Body of pancreas (tissue), 4 donors: ENCODE results near the gene CRACR2B. TPM values are rescaled to one million over a fixed set of nuclear protein-coding genes. Genes with fewer than 3 reads are reported as not detected.

Experiments
- ATAC-seq: fragments of 150-250 bp; one replicate; pipeline ENCODE4 v1.9.1; 2016
- DNase-seq, 4 donors: peaks; one replicate each; pipeline ENCODE4 v3.0.0-alpha.2; 2019
- H3K27ac ChIP-seq, 4 donors: fragments of 200-600 bp; sonication (generic); 1 replicate in 3 of 4; 2 replicates in 1 of 4; pipeline versions ENCODE4 v1.5.1 to v1.6.1; 2016 to 2019; ENCODE audit warnings: mild to moderate bottlenecking in 1 of 4, mixed read lengths in 1 of 4, moderate library complexity in 1 of 4
- H3K27me3 ChIP-seq, 2 donors: fragments of 200-600 bp; sonication (generic); one replicate each; pipeline ENCODE4 v1.6.0; 2016; ENCODE audit warnings: mild to moderate bottlenecking in 1 of 2
- H3K36me3 ChIP-seq, 2 donors: fragments of 200-600 bp; sonication (generic); replicated peaks in 1 of 2; 2 replicates each; pipeline ENCODE4 v1.5.1; 2016; ENCODE audit warnings: low read depth in 2 of 2; ENCODE audit not compliant: insufficient read depth in 1 of 2
- H3K4me1 ChIP-seq: fragments of 200-600 bp; sonication (generic); one replicate; pipeline ENCODE4 v1.6.0; 2016
- H3K4me3 ChIP-seq, 2 donors: fragments of 200-600 bp; sonication (generic); 1 replicate in 1 of 2; 2 replicates in 1 of 2; pipeline ENCODE4 v1.5.1; 2016 to 2019
- H3K9me3 ChIP-seq, 3 donors: fragments of 200-600 bp; sonication (generic); 1 replicate in 2 of 3; 2 replicates in 1 of 3; pipeline ENCODE4 v1.5.1; 2016
- CTCF ChIP-seq, 7 experiments: fragments of 450-650 bp in 4 of 7; fragments of 200-600 bp in 3 of 7; sonication (generic) in 3 of 7; IDR thresholded peaks; one replicate each; pipeline ENCODE4 v1.5.1; 2016 to 2019; ENCODE audit warnings: antibody characterized with exemption in 7 of 7
- POLR2A ChIP-seq, 3 donors: fragments of 450-650 bp; IDR thresholded peaks; one replicate each; pipeline ENCODE4 v1.6.1; 2016; ENCODE audit warnings: antibody characterized with exemption in 3 of 3, mild to moderate bottlenecking in 2 of 3
- WGBS, 2 donors: methylation state at CpG; one replicate each; pipeline ENCODE4 v1.1.5; 2017; 5-methylcytosine and 5-hydroxymethylcytosine counted together
- intact Hi-C: fragments of 100-400 bp; cut with DNase I; formaldehyde crosslinking; loops from one replicate; pipeline ENCODE4 v1.15.1; 2023
- total RNA-seq, 2 donors: library from RNA; depleted of rRNA; stranded (reverse); fragments of >200 nt; gene quantifications; one replicate each; pipeline ENCODE4 v1.1.0, GENCODE V29; 2016

Gene CRACR2B
- total RNA-seq, 2 donors from 2014 or later = 134 to 368 TPM

DNA sequence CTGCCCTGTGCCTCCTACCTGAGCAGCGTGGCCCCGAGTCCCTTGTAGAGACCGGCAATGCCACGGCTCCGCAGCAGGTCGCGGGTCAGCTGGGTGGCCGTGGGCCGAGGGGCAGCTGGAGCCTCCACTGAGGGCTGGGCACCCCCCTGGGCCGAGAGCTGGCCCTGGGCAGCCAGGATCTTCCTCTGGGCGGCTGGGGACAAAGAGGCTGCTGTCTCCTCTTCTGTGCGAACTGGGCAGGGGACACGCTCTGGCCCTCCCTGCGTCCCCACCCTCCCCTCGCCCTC is 35.2 kb upstream of the CRACR2B start:
- 93 to 96% methylated on average over 4 to 13 of the region's 15 CpGs for WGBS, 2 donors

DNA sequence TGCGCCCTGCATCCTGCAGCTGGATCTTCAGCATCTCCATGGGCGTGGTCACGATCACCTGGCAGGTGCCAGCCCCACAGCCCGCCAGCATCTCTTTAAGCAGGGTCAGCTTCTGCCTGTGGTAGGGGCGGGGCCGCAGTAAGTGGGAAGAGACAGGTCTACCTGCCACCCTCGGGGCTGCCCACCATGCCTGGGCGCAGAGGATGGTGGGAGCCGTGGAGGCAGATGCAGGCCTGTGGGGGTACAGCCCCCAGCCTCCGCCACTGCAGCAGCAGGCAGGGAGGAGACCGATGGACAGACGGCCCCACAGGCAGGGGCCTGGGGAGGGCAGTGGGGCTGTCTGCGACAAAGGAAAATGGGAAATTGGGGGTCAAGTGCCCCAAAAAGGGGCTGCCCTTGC is 34.8 kb upstream of the CRACR2B start:
- DNase-seq (no peak), ATAC-seq (no peak)
- H3K4me3 ChIP-seq = no peak overlapping the region
- peak overlapping the region in 2 of 4 donors; percentile 93 to 96 for H3K27ac ChIP-seq
- WGBS, 2 donors = 81% methylated on average over 11 of the region's 13 CpGs; no CpG with 5 or more reads in 1 of the 2 donors
- TF ChIP-seq POLR2A (IDR thresholded peaks at IDR 0.05) = no peak
- TF ChIP-seq CTCF (IDR thresholded peaks at IDR 0.05) = no peak
- H3K9me3 ChIP-seq = no peaks in the 10 kb centered on the region
- H3K36me3 ChIP-seq = peaks cover 0 to 5% of the 10 kb centered on the region in 2 donors
- peaks cover 53% of the 10 kb centered on the region for H3K4me1 ChIP-seq
- intact Hi-C loops = no loop called here
- no peaks in the 10 kb centered on the region for H3K27me3 ChIP-seq

More for the DNA sequence above, 35.2 kb upstream of the CRACR2B start:
- no peaks in the 10 kb centered on the region for H3K9me3 ChIP-seq
- TF ChIP-seq POLR2A (IDR thresholded peaks at IDR 0.05) = no peak
- no peak for TF ChIP-seq CTCF (IDR thresholded peaks at IDR 0.05)
- DNase-seq (no peak), ATAC-seq (no peak)
- H3K4me1 ChIP-seq = peaks cover 51% of the 10 kb centered on the region
- intact Hi-C loops = no loop called here
- H3K27ac ChIP-seq = no peak overlapping the region
- H3K27me3 ChIP-seq = no peaks in the 10 kb centered on the region
- peaks cover 0 to 5% of the 10 kb centered on the region in 2 donors for H3K36me3 ChIP-seq
- no peak overlapping the region for H3K4me3 ChIP-seq

GRCh38 chr11:793556-793955 is 34.2 kb upstream of the CRACR2B start:
- no peak overlapping the region for H3K4me3 ChIP-seq
- H3K4me1 ChIP-seq = peaks cover 58% of the 10 kb centered on the region
- no peak for TF ChIP-seq CTCF (IDR thresholded peaks at IDR 0.05)
- TF ChIP-seq POLR2A (IDR thresholded peaks at IDR 0.05) = peak; percentile 28 to 66 (median 50)
- peak; percentile 88 to 95 (median 92) for DNase-seq
- no peaks in the 10 kb centered on the region for H3K27me3 ChIP-seq
- ATAC-seq = peak; percentile 49
- no peaks in the 10 kb centered on the region for H3K9me3 ChIP-seq
- intact Hi-C loops = no loop called here
- peaks cover 0 to 5% of the 10 kb centered on the region in 2 donors for H3K36me3 ChIP-seq
- 34 to 53% methylated on average over 4 to 7 of the region's 7 CpGs for WGBS, 2 donors
- H3K27ac ChIP-seq = peak overlapping the region; percentile 93 to 98 (median 97)

DNA sequence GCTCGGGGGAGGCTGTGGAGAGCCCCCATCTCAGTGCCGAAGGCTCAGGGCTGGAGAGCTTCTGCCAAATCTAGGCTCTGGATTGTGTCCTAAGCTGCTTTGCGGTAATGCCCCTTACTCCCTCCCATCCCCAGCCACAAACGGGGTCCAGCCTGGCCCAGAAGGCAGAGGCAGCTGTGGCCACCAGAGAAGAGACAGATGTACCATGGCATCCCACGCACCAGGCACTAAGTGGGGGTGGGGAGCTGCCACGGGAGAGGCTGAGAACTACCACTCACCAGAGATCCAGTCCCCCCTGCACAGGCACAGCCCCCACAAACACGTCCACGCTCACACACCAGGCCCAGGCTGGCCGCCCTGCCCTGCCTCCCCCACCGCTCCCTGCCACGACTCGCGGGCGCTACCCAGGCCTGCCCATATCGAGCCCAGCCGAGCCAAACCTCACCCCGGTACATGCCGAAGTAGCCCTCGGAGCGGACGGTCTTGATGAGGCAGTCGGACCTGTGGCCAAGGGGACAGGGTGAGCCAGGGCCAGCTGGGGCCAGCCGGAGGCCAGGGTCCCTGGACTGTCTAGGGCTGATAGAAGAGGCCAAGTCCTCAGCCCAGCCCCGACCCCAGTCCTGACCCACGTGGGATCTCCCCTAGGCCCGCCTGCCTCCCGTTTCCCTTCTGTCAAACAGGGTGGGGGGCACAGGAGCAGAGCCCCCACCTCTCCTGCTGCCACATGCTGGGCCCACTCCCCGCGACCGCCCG is 33.5 kb upstream of the CRACR2B start:
- Histone ChIP-seq H3K9me3 (no peaks in the 10 kb centered on the region), H3K36me3 (peaks cover 0 to 5% of the 10 kb centered on the region in 2 donors), H3K4me3 (peak overlapping the region in 1 of 2 donors; percentile 3), H3K27ac (peak overlapping the region; percentile 93 to 98 (median 97)), H3K4me1 (peaks cover 59% of the 10 kb centered on the region), H3K27me3 (no peaks in the 10 kb centered on the region)
- WGBS, 2 donors = 46 to 61% methylated on average over 3 to 31 of the region's 31 CpGs
- ATAC-seq (no peak), DNase-seq (peak in 2 of 4 donors; percentile 44 to 51)
- TF ChIP-seq POLR2A (IDR thresholded peaks at IDR 0.05) = no peak
- intact Hi-C loops = no loop called here

DNA sequence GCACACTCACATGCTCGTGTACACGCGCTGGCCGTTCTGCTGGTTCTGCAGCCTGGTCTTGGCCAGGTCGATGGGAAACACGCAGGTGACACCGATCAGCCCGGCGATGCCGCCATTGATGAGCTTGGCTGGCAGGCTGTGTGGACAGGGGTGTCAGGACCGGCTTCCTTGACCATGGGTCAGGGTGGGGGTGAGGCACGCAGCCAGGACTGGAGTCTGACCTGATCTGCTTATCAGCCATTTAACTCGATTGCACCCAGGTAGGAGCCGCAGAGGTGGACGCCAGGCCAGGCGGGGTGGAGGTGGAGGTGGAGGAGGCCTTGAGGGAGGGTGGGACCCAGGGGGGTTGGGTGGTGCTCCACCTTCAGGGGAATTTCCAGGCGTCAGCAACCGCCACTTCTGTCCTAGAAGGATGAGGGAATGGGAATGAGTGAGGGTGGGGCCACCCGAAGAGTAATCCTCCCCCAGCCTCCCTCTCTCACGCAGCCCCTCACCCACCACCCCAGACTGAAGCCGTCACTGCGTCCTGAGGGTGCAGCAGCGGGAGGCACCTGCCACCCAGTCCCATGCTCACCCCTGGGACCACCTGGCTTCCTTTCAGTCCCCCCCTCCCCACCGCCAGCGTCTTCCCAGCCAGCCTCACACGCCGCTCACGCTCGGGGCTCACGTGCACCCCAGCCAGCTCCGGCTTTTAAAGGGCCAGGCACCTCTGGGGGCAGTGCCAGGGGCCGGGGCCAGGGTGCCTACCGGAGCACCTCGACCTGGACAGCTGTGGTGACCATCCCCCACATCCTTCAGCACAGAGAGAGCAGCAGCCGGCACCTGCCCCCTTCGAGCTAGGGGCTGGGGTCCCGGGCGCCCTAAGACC is 32.7 kb upstream of the CRACR2B start:
- Histone ChIP-seq H3K4me1 (peaks cover 59% of the 10 kb centered on the region), H3K27me3 (no peaks in the 10 kb centered on the region), H3K4me3 (peak overlapping the region; percentile 53 to 61), H3K36me3 (peaks cover 0 to 5% of the 10 kb centered on the region in 2 donors), H3K27ac (peak overlapping the region; percentile 93 to 98 (median 97)), H3K9me3 (no peaks in the 10 kb centered on the region)
- ATAC-seq = peak; percentile 55
- WGBS, 2 donors = 1 to 23% methylated on average over 14 to 38 of the region's 38 CpGs
- intact Hi-C loops = no loop called here
- TF ChIP-seq POLR2A (IDR thresholded peaks at IDR 0.05) = peak; percentile 66 to 74 (median 66)
- TF ChIP-seq CTCF (IDR thresholded peaks at IDR 0.05) = no peak
- DNase-seq = peak; percentile 90 to 96 (median 94)
